Inferior parietal cortex (tissue), 1 donor: ENCODE measurements around the gene LEFTY1.
"Not testable (repeated sequence)": the region's sequence is repeated elsewhere in the genome, so short reads cannot be mapped to it uniquely, and the experiment has no call there.

Source experiments
- DNase-seq: peaks from one replicate; pipeline ENCODE4 v3.0.0-alpha.2; 2016; ENCODE audit errors: extremely low spot score

Gene LEFTY1, protein sequence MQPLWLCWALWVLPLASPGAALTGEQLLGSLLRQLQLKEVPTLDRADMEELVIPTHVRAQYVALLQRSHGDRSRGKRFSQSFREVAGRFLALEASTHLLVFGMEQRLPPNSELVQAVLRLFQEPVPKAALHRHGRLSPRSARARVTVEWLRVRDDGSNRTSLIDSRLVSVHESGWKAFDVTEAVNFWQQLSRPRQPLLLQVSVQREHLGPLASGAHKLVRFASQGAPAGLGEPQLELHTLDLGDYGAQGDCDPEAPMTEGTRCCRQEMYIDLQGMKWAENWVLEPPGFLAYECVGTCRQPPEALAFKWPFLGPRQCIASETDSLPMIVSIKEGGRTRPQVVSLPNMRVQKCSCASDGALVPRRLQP

DNA sequence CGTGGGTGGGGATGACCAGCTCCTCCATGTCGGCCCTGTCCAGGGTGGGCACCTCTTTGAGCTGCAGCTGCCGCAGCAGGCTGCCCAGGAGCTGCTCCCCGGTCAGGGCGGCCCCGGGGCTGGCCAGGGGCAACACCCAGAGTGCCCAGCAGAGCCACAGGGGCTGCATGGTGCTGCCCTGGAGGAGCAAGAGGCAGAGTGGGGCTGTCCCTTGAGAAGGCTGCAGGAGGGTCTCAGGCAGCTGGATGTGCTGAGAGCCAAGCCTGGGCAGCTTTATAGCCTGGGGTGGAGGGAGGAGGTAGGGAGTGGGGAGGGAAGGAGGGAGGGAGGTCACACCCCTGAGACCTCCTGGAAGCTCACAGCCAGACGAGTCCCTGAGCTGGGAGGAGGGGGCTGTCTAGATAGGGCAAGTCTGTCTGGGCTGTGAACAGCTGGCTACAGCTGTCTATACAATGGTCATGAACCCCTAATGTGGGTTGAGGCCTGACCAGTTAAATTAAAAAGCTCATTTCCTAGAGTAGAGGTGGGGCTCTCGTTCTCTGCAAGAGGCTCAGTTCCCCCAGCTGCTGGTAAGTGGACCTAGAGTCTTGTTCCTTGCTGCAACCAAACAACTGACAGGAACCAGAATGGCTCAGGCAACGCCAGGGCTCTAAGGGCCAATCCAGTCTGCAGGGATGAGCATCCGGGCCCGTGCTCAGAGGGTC, at the start of gene LEFTY1:
TSS of gene LEFTY1 (minus strand) at position 249 of the 704 bp plus-strand sequence. CDS start at position 169, 80 bp downstream.
- no peak for DNase-seq

DNA sequence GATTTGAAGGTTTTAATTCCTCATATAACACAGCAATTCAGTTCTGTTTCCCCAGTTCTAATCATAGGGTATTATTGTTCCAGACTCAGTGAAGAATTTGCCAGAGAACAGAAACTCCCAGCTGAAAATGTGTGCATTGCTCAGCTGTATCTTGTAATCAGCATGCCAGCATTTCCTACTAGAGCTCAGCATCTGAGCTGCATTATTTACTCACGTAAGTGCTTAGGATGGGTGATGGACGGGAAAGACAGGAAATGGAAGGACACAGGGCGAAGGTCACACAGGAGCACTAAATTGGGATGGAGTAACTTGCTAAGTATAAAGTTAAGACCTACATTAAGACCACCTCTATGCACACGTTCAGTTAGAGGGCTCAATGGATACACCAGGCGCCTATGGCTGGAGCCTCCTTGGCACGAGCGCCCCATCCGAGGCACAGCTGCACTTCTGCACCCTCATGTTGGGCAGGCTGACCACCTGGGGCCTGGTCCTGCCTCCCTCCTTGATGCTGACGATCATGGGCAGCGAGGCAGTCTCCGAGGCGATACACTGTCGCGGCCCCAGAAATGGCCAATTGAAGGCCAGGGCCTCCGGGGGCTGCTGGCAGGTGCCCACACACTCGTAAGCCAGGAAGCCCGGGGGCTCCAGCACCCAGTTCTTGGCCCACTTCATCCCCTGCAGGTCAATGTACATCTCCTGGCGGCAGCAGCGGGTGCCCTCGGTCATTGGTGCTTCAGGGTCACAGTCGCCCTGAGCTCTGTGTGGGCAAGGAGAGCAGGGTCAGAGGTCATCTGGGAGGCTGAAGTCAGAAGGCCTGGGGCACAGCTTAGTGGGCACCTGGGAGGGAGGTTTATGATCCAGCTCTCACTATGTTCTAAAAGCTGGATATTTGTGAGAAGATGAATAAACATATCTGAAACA, 48.4 kb upstream of the LEFTY1 start:
- DNase-seq = no peak

DNA sequence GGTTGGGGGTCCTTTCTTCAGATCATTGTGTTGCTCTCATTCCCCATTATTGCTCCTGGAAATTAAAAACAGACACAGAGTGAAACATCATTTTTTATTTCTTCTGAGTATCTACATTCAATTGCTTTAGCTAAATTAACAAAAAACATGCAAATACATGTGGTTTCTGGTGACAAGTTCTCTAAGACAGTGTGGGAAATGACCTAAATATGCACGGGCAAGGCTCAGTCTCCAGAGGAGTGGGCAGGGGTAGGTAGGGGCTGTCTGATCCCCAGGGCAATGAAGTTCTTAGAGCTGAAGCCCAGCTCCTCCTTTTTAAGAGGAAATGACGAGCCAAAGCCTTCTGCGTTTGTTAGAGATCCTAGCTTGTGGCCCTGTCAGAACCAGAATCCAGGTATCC, 47.6 kb upstream of the LEFTY1 start:
- DNase-seq = no peak

DNA sequence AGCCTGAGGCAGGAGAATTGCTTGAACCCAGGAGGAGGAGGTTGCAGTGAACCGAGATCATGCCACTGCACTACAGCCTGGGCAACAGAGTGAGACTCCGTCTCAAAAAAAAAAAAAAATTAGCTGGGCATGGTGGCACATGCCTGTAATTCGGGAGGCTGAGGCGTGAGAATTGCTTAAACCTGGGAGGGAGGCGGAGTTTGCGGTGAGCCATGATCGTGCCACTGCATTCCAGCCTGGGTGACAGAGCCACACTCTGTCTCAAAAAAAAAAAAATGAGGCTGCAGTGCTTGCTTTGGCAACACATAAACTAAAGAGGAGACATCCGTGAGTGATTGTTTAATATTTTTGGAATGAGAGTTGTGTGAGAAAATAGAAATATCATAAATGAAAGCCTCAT, 47.1 kb upstream of the LEFTY1 start:
- DNase-seq = not testable (repeated sequence)

DNA sequence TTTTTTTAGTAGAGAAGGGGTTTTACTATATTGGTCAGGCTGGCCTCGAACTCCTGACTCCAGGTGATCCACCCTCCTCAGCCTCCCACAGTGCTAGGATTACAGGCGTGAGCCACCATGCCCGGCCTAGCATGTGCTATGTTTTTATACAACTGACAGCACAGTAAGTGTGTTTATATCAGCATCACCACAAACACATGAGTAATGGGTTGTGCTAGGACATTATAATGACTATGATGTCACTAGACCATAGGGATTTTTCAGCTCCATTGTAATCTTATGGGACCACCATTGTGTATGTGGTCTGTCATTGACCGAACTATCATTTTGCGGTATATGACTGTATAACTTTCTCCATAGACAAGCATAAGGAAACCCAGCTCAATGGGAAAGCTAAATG, 45.8 kb upstream of the LEFTY1 start:
- DNase-seq = no peak

DNA sequence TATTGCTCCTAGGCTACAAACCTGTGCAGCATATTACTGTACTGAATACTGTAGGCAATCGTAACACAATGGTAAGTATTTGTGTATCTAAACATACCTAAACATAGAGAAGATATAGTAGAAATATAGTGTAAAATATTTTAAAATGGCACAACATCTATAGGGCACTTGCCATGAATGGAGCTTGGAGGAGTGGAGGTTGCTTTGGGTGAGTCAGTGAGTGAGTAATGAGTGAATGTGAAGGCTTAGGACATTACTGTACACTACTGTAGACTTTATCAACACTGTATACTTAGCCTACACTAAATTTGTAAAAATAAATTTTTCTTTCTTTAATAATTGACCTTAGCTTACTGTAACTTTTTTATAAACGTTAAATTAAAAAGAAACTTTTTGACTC, 44.1 kb upstream of the LEFTY1 start:
- no peak for DNase-seq

DNA sequence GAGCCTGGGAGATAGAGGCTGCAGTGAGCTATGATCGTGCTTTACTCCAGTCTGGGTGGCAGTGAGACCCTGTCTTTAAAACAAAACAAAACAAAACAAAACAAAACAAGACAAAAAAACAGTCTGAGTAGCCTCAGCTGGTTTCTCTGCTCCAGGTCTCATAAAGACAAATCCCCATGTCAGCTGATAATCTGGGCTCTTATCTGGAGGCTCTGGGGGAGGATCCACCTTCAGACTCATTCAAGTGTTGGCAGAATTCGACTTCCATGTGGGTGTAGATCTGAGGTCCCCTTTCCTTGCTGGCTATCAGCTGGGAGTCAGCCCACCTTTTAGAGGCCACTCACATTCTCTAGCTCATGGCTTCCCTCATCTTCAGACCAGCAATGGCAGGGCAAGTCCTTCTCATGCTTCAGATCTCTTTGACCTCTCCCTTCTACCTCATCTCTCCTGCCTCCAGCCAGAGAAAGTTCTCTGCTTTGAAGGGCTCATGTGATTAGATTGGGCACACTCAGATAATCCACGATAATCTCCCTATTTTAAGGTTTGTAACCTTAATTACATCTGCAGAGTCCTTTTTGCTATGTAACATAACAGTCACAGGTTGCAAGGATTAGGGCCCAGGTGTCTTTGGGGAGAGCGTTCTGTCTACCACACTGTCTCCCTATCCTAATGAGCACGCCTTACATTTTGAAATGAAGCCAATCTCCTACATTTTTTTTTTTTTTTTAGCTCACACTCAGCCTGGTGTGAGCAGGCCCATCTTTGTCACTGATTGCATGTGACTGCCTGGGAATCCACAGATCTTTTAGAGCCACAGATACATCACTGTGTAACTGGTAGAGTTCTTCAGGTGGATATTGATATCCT, 42.6 kb upstream of the LEFTY1 start:
- no peak for DNase-seq

DNA sequence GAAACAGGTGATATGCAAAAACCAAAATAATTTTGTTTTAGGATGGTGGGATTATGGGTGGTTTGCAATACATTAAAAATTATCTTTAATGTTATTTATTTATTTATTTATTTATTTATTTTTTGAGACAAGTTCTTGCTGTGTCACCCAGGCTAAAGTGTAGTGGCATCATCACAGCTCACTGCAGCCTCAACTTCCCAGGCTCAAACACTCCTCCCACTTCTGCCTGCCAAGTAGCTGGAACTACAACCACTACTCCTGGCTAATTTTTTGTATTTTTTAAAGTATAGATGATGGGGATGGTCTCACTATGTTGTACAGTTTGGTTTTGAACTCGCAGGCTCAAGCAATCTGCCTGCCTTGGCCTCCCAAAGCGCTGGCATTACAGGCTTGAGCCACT, 41.6 kb upstream of the LEFTY1 start:
- no peak for DNase-seq

DNA sequence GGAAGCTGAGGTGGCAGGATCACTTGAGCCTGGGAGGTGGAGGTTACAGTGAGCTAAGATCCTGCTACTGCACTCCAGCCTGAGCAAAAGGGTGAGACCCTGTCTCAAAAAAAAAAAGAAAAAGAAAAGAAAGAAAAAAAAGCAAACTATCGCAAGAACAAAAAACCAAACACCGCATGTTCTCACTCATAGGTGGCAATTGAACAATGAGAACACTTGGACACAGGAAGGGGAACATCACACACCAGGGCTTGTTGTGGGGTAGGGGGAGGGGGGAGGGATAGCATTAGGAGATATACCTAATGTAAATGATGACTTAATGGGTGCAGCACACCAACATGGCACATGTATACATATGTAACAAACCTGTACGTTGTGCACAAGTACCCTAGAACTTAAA, 40.5 kb upstream of the LEFTY1 start:
- DNase-seq = not testable (repeated sequence)

DNA sequence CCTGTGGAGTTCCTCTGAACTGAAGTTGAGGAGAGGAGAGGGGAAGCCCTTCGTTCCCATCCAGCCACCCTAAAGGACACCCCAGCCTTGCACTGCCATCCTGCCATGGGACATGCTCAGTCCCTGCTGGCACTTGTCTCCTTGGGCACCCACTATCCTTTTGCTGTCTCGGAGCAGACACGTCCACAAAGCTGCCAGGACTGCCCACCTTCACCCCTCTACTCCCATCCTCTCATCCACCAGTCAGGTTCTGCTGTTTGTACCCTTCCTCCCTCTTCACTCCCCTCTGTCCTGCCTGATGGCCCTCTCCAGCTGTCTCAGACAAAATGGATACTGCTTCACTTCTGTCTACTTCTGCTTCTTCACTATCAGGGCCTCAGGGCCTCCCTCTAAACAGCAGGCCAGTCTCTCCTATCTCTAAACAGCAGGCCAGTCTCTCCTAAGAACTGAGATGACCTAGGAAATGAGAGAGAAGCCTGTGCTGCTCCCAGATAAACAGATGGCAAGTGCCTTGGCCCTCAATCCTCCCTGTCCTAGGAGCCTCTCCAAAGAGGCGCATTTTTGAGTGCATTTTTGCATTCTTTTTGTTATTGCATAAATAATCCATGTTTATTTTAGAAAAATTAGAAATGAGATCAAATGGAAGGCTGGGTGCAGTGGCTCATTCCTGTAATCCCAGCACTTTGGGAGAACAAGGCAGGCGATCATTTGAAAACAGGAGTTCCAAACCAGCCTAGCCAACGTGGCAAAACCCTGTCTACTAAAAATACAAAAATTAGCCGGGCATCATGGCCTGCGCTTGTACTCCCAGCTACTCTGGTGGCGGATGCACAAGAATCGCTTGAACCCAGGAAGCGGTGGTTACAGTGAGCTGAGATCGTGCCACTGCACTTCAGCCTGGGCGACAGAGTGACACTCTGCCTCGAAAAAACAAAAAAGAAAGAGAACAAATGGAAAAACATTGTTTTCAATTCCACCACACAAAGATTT, 39.5 kb upstream of the LEFTY1 start:
- peak; percentile 63 for DNase-seq

DNA sequence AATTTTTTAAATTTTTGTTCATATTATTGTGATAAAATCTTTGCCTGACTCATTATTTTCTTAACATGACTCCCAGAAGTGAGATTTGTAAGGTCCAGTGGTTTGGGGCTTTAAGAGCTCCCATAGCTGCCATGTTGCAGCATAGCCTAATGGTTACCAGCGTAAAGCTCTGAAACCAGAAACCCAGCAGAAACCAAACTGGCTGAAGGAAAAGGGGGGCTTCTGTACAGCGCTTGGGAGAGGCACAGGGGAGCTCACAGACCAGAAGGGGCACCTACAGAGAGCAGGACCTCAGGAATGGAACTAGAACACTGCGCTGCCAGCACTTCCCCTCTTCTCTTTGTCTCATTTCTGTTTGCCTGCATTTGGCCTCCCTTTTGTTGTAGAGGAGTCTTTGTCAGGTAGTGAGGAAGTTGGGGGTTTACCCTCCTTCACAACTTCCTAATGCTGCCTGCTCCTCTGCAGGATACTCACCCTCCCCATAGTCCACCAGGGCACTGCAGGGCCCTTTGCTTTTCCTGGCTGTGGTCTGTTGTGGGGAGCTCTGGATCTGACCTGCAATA, 37.7 kb upstream of the LEFTY1 start:
- no peak for DNase-seq

DNA sequence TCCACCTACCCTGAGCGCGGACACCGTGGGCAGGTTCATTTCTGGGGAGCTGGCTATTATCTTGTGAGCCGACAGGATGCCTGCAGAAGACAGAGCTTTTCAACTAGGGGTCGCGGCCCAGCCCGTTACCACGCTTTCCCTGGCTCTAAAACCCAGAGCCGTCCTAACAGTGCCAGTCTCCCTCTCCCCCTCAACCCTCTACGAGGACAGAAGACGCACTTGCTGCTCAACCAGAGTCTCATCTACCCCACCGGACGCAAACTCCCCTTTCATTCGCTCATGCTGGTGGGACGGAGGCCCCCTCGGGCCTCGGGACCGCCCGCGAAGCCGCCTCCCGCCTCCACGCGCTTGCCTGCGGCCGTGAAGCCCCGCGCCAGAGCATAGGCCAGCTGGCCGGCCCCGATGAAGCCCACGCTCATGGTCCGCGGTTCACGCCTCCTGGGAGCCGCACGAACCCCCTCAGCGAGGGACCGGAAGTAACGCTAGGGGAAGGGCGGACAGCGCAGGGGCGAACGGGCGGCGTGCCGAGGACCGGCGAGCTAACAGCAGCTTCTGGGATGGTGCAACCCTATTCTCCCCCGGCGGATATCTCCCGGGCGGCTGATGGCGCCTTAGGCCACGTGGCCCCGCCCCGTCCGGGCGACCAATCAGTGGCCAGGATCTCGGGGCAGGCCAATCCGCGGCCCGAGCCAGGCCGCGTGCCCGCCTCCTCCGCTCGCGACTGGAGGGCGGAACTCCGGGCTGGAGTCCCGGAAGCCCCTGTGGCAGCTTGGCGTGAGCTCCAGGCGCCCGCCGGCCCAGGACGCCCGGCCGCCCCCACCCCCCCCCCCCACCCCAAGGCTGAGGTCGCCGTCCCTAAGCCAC, 35.0 kb upstream of the LEFTY1 start, which contains the start of gene PYCR2:
TSS of gene PYCR2 (minus strand) at position 559 of the 864 bp plus-strand sequence. CDS start at position 419, 140 bp downstream.
- peak; percentile 96 for DNase-seq

DNA sequence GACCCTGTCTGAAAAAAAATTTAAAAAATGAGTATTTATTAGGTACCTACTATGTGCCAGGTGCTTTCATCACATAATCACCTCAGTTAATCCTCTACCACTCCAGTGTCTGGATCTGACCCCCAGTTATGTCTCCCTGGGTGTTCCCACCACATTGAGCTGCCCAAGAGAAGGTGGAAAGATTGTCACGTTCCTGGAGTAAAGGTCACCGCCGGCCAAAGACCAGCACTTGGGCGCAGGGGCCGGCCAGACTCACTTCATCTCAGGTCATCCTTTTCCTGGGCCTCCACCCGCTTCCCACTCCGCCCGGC, 34.4 kb upstream of the LEFTY1 start:
- no peak for DNase-seq

DNA sequence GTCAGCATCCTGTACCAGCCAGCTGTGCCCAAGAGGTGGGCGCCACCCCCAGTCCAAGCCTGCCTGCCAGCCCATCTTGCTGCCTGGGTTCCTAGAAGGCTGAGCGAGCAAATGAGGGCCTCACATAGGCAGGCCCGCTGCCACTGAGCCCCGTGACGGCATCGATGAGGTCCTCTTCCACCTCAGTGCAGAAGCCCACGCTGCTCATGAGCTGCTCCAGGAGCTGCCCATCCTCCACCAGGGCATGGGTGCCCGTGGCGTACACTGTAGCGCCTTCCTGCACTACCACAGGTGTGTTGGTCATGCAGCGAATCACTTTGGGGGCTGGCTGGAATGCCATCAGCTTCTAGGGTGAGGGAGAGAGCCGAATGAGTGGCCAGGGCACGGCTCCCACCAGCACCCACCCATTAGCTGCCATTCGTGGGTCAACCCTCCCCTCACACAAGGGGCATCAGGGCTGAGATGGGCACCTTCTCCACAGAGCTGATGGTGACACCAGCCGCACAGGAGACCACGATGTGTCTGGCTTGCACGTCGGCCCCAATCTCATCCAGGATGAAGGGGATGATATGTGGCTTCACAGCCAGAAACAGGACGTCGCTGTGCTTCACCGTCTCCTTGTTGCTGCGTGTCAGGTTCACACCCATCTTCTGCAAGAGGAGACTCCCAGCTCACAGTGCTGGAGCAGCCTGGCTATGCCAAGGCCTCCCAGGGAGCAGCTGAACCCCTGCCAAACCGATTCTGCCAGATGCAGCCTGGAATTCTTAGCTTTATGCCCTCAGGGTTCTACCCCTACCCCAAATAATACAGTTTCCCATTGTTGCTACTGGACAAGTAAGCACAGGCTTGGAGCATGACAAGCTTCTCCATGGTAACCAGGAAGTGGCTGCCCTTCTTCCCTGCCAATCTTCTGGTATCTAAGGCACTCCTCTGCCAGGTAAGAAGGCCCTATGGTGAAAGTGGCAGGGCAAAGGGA, 33.1 kb upstream of the LEFTY1 start:
- DNase-seq = no peak

DNA sequence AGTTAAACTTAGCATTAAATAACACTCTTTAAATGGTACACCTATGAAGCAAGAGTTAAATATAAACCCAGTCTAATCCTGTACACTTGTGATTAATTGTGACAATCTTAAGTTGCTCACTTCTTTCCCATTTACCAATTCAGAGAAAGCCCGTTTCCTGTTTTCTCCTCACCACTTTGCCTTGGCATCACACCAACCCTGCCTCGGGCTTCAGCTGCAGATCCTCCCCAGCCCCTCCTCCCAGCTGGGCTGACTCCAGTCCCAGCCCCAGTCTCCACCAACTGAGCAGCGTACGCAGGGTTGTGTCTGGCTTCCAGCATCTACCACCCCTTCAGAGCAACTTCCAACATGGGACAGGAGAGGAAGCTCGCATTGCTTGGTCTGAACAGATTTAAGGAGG, 31.0 kb upstream of the LEFTY1 start:
- DNase-seq = peak; percentile 85

DNA sequence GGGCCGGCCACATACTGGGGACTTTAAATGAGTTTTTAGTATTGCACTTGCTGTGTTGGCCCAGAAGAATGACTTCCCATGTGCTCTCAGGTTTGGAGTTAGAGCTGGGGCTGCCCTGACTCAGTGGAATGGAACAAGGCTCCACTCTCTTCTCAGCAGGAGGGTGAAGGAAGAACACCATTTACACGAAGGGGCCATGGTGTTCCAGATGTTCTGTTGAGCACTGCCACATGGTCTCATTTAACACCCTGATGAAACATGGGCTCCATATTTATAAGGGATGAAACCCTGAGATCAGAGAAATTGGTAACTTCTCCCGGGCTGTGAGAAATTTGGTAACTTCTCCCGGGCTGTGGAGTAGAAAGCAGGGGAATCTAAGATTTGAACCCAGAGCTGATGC, 29.3 kb upstream of the LEFTY1 start:
- DNase-seq = no peak

DNA sequence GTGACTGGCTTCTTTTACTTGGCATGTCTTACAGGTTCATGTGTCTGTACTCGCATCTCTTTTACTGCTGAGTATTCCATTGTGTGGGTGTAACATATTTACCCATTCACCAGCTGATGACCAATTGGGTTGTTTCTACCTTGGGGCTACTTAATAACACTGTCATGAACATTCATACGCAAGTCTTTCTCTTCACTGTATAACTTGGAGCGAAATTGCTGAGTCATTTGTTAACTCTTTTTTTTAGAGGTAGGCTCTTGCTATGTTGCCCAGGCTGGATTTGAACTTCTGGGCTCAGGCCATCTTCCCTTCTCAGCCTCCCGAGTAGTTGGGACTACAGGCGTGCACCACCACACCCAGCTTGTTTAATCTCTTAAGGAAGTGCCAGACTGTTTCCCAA, 28.6 kb upstream of the LEFTY1 start:
- DNase-seq = no peak

DNA sequence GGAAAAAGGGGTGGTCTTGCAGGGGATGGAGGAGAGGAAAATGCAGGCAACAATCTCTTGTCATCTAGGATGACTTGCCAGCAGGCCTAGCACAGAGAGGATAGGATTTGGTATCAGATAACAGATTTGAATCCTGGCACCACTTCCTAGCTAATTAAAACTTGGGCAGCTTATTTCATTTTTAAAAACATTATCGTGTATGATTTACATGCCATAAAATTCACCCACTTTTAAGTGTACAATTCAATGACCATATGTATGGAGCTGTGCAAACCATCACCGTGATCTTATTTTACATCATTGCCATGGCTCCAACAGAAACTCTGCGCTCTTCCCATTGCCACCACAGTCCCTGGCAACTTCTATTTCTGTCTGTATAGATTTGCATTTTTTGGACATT, 28.2 kb upstream of the LEFTY1 start:
- no peak for DNase-seq
